Measurements from ENCODE around the gene COMMD1. TPM values are rescaled to one million over a fixed set of nuclear protein-coding genes. Genes with fewer than 3 reads are reported as not detected.

The COMMD1 gene
- polyA plus RNA-seq, 1 of the 3 experiments (the other 2 are of a cell fraction), result 32.5 TPM

DNA sequence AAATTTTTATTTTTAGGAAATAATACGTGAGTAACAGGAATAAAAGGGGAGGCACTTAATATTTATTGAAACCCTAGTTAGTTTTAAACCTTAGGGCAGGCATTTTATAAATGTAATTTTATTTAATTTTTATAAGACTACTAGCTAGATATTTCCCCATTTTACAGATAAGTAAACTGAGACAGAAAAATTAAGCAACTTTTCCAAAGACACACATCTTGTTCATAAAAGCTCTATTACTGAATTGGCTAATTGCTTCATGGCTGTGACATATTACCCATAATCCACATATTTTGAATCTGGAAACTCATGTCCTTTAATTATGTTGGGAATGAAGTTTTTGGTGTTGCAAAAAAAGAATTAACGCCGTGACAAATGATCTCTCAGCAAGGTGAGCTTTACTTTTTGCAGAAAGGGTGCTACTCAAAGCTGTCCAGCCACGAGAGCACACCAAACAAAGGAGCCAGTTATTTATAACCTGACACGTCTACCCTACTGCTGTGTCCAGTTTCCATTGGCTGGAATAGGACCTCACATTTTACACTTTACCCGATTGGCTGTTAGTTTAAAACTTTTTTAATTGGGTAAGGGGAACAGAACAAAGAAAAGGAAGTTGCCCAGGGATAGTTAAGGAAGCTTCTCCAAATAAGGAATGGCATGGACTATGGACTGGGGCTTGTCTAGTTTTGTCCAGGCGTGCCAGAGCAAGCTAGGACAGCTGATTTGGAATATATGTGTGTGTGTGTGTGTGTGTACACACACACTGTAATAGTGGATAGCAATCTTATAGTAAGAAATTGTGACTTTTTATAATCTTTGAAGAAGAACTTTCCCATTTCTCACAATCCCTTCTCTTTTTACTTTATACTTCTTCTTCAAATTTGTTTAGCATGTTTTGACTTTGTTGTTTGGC lies 54.2 kb downstream of the COMMD1 start:
- Histone ChIP-seq H4K20me1 (ENCODE audit: insufficient read depth) (no peaks in the 10 kb centered on the region), H3K9me2 (no peaks in the 10 kb centered on the region), H3K4me1 (ENCODE audit: control insufficient read depth in 1 of 2, insufficient read depth in 2 of 2, low read depth in 1 of 2, low read length in 1 of 2) (no peaks in the 10 kb centered on the region), H2AFZ (ENCODE audit: low read depth) (no peak overlapping the region), H3K4me2 (no peak overlapping the region), H3K9me3 (no peaks in the 10 kb centered on the region), H3K27me3 (ENCODE audit: insufficient read depth) (no peaks in the 10 kb centered on the region), H3F3A (replicated peaks; ENCODE audit: insufficient read depth) (peaks cover 5% of the 10 kb centered on the region), H3K4me3 (ENCODE audit: low read depth in 2 of 2, low read length in 1 of 2) (no peak overlapping the region), H3K36me3 (replicated peaks in 1 of 2; ENCODE audit: control insufficient read depth in 1 of 2, insufficient read depth in 2 of 2, low read length in 1 of 2) (no peaks in the 10 kb centered on the region), H3K27ac (ENCODE audit: low read depth in 2 of 2, low read length in 1 of 2) (no peak overlapping the region), H3K79me2 (ENCODE audit: insufficient read depth) (peaks cover 3% of the 10 kb centered on the region), H3K9ac (no peak overlapping the region)
- ChIA-PET POLR2A (no interaction called here), CTCF (no interaction called here)
- DNase-seq, result no peak
- 91% methylated on average over 7 of the region's 7 CpGs for WGBS (ENCODE audit: low lambda C conversion rate)
- TF ChIP-seq MXI1 (IDR thresholded peaks at IDR 0.05; ENCODE audit: low read depth, low read length), result no peak
- TF ChIP-seq YY1 (IDR thresholded peaks at IDR 0.05; ENCODE audit: low read depth), result no peak
- no peak for TF ChIP-seq EZH2phosphoT487 (IDR thresholded peaks at IDR 0.05; ENCODE audit: borderline replicate concordance, low read depth)
- no peak for TF ChIP-seq NFIC (IDR thresholded peaks at IDR 0.05; ENCODE audit: borderline replicate concordance)
- TF ChIP-seq, protein P1, sequence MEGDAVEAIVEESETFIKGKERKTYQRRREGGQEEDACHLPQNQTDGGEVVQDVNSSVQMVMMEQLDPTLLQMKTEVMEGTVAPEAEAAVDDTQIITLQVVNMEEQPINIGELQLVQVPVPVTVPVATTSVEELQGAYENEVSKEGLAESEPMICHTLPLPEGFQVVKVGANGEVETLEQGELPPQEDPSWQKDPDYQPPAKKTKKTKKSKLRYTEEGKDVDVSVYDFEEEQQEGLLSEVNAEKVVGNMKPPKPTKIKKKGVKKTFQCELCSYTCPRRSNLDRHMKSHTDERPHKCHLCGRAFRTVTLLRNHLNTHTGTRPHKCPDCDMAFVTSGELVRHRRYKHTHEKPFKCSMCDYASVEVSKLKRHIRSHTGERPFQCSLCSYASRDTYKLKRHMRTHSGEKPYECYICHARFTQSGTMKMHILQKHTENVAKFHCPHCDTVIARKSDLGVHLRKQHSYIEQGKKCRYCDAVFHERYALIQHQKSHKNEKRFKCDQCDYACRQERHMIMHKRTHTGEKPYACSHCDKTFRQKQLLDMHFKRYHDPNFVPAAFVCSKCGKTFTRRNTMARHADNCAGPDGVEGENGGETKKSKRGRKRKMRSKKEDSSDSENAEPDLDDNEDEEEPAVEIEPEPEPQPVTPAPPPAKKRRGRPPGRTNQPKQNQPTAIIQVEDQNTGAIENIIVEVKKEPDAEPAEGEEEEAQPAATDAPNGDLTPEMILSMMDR (IDR thresholded peaks at IDR 0.05), result no peak

DNA sequence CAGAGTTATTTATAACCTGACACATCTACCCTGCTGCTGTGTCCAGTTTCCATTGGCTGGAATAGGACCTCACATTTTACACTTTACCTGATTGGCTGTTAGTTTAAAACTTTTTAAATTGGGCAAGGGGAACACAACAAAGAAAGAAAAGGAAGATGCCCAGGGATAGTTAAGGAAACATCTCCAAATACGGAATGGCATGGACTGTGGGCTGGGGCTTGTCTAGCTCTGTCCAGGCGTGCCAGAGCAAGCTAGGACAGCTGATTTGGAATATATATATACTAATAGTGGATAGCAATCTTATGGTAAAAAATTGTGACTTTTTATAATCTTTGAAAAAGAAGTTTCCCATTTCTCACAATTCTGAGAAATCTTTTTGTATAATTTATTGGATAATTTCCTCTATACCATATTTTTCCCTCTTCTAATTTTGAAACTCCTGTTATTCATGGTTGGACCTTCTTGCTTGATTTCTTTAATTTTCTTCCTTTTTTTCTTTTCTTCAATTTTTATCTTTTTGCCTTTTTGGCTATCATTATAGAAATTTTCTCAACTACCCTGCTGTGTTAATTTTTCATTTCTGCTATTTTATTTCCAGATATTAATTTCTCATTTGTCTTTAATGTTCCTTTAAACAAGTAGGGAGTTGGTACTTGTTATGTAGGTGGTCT lies 55.9 kb downstream of the COMMD1 start:
- ChIA-PET CTCF (no interaction called here), POLR2A (no interaction called here)
- H3K4me2 ChIP-seq, result no peak overlapping the region
- no peaks in the 10 kb centered on the region for H3K27me3 ChIP-seq (ENCODE audit: insufficient read depth)
- no peak overlapping the region for H3K4me3 ChIP-seq (ENCODE audit: low read depth in 2 of 2, low read length in 1 of 2)
- no peak for TF ChIP-seq FOXJ3 (CRISPR knock-in tag; IDR thresholded peaks at IDR 0.05)
- TF ChIP-seq, protein P2, sequence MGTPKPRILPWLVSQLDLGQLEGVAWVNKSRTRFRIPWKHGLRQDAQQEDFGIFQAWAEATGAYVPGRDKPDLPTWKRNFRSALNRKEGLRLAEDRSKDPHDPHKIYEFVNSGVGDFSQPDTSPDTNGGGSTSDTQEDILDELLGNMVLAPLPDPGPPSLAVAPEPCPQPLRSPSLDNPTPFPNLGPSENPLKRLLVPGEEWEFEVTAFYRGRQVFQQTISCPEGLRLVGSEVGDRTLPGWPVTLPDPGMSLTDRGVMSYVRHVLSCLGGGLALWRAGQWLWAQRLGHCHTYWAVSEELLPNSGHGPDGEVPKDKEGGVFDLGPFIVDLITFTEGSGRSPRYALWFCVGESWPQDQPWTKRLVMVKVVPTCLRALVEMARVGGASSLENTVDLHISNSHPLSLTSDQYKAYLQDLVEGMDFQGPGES (IDR thresholded peaks at IDR 0.05; ENCODE audit: low read depth, low read length), result no peak
- no peak for TF ChIP-seq SMC3 (IDR thresholded peaks at IDR 0.05; ENCODE audit: low read depth, low read length)
- TF ChIP-seq CHD2 (IDR thresholded peaks at IDR 0.05; ENCODE audit: low read length, partially characterized antibody), result no peak
- TF ChIP-seq, protein P3, sequence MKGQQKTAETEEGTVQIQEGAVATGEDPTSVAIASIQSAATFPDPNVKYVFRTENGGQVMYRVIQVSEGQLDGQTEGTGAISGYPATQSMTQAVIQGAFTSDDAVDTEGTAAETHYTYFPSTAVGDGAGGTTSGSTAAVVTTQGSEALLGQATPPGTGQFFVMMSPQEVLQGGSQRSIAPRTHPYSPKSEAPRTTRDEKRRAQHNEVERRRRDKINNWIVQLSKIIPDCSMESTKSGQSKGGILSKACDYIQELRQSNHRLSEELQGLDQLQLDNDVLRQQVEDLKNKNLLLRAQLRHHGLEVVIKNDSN (IDR thresholded peaks at IDR 0.05; ENCODE audit: borderline replicate concordance, low read depth), result no peak
- no peak for TF ChIP-seq RAD21 (IDR thresholded peaks at IDR 0.05; ENCODE audit: low read length)
- no peak for TF ChIP-seq GATA2 (CRISPR knock-in tag; IDR thresholded peaks at IDR 0.05)
- no peak overlapping the region for H2AFZ ChIP-seq (ENCODE audit: low read depth)
- peaks cover 3% of the 10 kb centered on the region for H3K79me2 ChIP-seq (ENCODE audit: insufficient read depth)
- H3F3A ChIP-seq (replicated peaks; ENCODE audit: insufficient read depth), result peaks cover 5% of the 10 kb centered on the region
- DNase-seq, result no peak
- 96% methylated on average over 2 of the region's 2 CpGs for whole genome bisulfite sequencing (ENCODE audit: low lambda C conversion rate)
- no peaks in the 10 kb centered on the region for H3K4me1 ChIP-seq (ENCODE audit: control insufficient read depth in 1 of 2, insufficient read depth in 2 of 2, low read depth in 1 of 2, low read length in 1 of 2)
- no peak overlapping the region for H3K9ac ChIP-seq
- no peaks in the 10 kb centered on the region for H3K9me3 ChIP-seq
- H3K36me3 ChIP-seq (replicated peaks in 1 of 2; ENCODE audit: control insufficient read depth in 1 of 2, insufficient read depth in 2 of 2, low read length in 1 of 2), result no peaks in the 10 kb centered on the region
- H3K9me2 ChIP-seq, result no peaks in the 10 kb centered on the region
- H3K27ac ChIP-seq (ENCODE audit: low read depth in 2 of 2, low read length in 1 of 2), result no peak overlapping the region
- H4K20me1 ChIP-seq (ENCODE audit: insufficient read depth), result no peaks in the 10 kb centered on the region
